HepG2 (cell line): ENCODE results near the gene GCLM. TPM values are rescaled to one million over a fixed set of nuclear protein-coding genes. Genes with fewer than 3 reads are reported as not detected.

Experiments used
- AHR ChIP-seq: IDR thresholded peaks from 2 replicates; pipeline ENCODE4 v1.6.1; 2018; ENCODE audit warnings: missing genetic modification reagents, missing compliant biosample characterization
- CCDC6 ChIP-seq: sonication (generic); formaldehyde crosslinking; IDR thresholded peaks from 2 replicates; pipeline ENCODE4 v1.8.1; 2022; ENCODE audit warnings: mild to moderate bottlenecking, missing genetic modification reagents, moderate library complexity
- KDM5A ChIP-seq: fragments of 200-600 bp; sonication (generic); IDR thresholded peaks from 2 replicates; pipeline ENCODE4 v1.7.0; 2018; ENCODE audit warnings: antibody characterized with exemption, mild to moderate bottlenecking, low read length, borderline replicate concordance
- NFYC ChIP-seq: IDR thresholded peaks from 2 replicates; pipeline ENCODE4 v1.6.1; 2016; ENCODE audit warnings: missing genetic modification reagents, missing compliant biosample characterization
- SNAPC4 ChIP-seq: sonication (generic); formaldehyde crosslinking; IDR thresholded peaks from 2 replicates; pipeline ENCODE4 v1.4.0; 2020; ENCODE audit warnings: mild to moderate bottlenecking, missing genetic modification reagents
- TCF12 ChIP-seq, 2 experiments: fragments of 450-650 bp in 1 of 2; sonication (generic) in 1 of 2; formaldehyde crosslinking in 1 of 2; IDR thresholded peaks; 2 replicates each; pipeline versions ENCODE4 v1.6.1 to v1.8.0; 2017 to 2022; ENCODE audit warnings: antibody characterized with exemption in 1 of 2, mild to moderate bottlenecking in 1 of 2, missing genetic modification reagents in 1 of 2, moderate library complexity in 1 of 2
- XRCC5 ChIP-seq: fragments of 200-400 bp; formaldehyde crosslinking; optimal IDR thresholded peaks from 2 replicates; pipeline ENCODE3; 2017; ENCODE audit warnings: mild to moderate bottlenecking, low read length
- ZBTB20 ChIP-seq: sonication (generic); formaldehyde crosslinking; IDR thresholded peaks from 2 replicates; pipeline ENCODE4 v1.8.1; 2023; ENCODE audit warnings: missing genetic modification reagents, low read depth, mild to moderate bottlenecking, borderline replicate concordance
- ZBTB34 ChIP-seq: sonication (generic); formaldehyde crosslinking; IDR thresholded peaks from 2 replicates; pipeline ENCODE4 v1.8.0; 2022; ENCODE audit warnings: mild to moderate bottlenecking, missing genetic modification reagents
- ZNF275 ChIP-seq: sonication (generic); formaldehyde crosslinking; IDR thresholded peaks from 2 replicates; pipeline ENCODE4 v1.8.0; 2022; ENCODE audit warnings: missing genetic modification reagents, mild to moderate bottlenecking, inconsistent platforms, borderline replicate concordance
- ZNF333 ChIP-seq: sonication (generic); formaldehyde crosslinking; IDR thresholded peaks from 2 replicates; pipeline ENCODE4 v1.4.0; 2020; ENCODE audit warnings: mild to moderate bottlenecking, missing genetic modification reagents, borderline replicate concordance
- ZNF430 ChIP-seq: sonication (generic); formaldehyde crosslinking; IDR thresholded peaks from 2 replicates; pipeline ENCODE4 v1.9.0; 2021; ENCODE audit warnings: mild to moderate bottlenecking, missing genetic modification reagents
- ZNF503 ChIP-seq: sonication (generic); formaldehyde crosslinking; IDR thresholded peaks from 2 replicates; pipeline ENCODE4 v1.4.0; 2020; ENCODE audit warnings: missing genetic modification reagents
- ZNF598 ChIP-seq: sonication (generic); formaldehyde crosslinking; IDR thresholded peaks from 2 replicates; pipeline ENCODE4 v1.5.1; 2020; ENCODE audit warnings: mild to moderate bottlenecking, missing genetic modification reagents, borderline replicate concordance
- ZSCAN9 ChIP-seq: IDR thresholded peaks from 2 replicates; pipeline ENCODE4 v1.6.1; 2016; ENCODE audit warnings: borderline replicate concordance
- polyA plus RNA-seq, 8 experiments: library from polyadenylated mRNA; depleted of rRNA in 3 of 8; stranded (reverse) in 7 of 8; unstranded in 1 of 8; fragments of >200 nt; fragmentation: Illumina TruSeq in 4 of 8; extraction: Trizol in 4 of 8; gene quantifications; 2 replicates each; pipeline versions ENCODE4 v1.2.1 to v1.2.3, GENCODE V29; 2011 to 2016; ENCODE audit warnings: low read depth in 4 of 8, missing spikeins in 1 of 8, mixed read lengths in 1 of 8; ENCODE audit not compliant: insufficient read depth in 1 of 8
- total RNA-seq, 5 experiments: library from RNA; depleted of rRNA; stranded (reverse); fragments of >200 nt; fragmentation: Illumina TruSeq; extraction: Trizol; gene quantifications; 2 replicates each; pipeline ENCODE4 v1.2.3, GENCODE V29; 2016; ENCODE audit warnings: low read depth in 1 of 5

The GCLM gene
- total and polyA plus RNA-seq, 2 of the 13 experiments (the other 11 are each of a cell fraction or from before 2014, with no cell fraction given): 8.7 to 29.9 TPM

GRCh38 chr1:93846992-93847810, 62.0 kb downstream of the GCLM start (continued):
- 0 out of 2 replicates have a peak, but pooled peaks have one; percentile 50 for TF ChIP-seq ZNF275
- TF ChIP-seq AHR (CRISPR knock-in tag): 0 out of 2 replicates have a peak, but pooled peaks have one; percentile 50
- TF ChIP-seq ZBTB20: peak; percentile 68
- TF ChIP-seq ZNF598 (CRISPR knock-in tag): peak; percentile 85; the same call in 1 of the 2 replicates
- TF ChIP-seq TCF12 (IDR thresholded peaks at IDR 0.05): no peak
- TF ChIP-seq TCF12 (CRISPR knock-in tag; IDR thresholded peaks at IDR 0.05): peak; percentile 55; the same call in 1 of the 2 replicates
- peak; percentile 85; the same call in 1 of the 2 replicates for TF ChIP-seq ZNF333
- peak; percentile 61; the same call in 1 of the 2 replicates for TF ChIP-seq SNAPC4
- no peak for TF ChIP-seq ZNF430
- TF ChIP-seq NFYC (CRISPR knock-in tag): peak; percentile 27; the same call in 1 of the 2 replicates
- 0 out of 2 replicates have a peak, but pooled peaks have one; percentile 7 for TF ChIP-seq KDM5A
- 0 out of 2 replicates have a peak, but pooled peaks have one; percentile 54 for TF ChIP-seq ZNF503 (CRISPR knock-in tag)
- peak; percentile 33; the same call in 1 of the 2 replicates for TF ChIP-seq ZSCAN9 (CRISPR knock-in tag)
- TF ChIP-seq CCDC6 (CRISPR knock-in tag): peak; percentile 72; the same call in 1 of the 2 replicates
- TF ChIP-seq XRCC5: peak; percentile 54
- TF ChIP-seq ZBTB34 (CRISPR knock-in tag): peak; percentile 40; the same call in 1 of the 2 replicates
